ENCODE results near the gene FOXL3. TPM values are rescaled to one million over a fixed set of nuclear protein-coding genes. Genes with fewer than 3 reads are reported as not detected.

Gene FOXL3
- total RNA-seq, 1 donor from 2014 or later: not detected

GRCh38 chr7:338295-339061 lies 48.5 kb downstream of the FOXL3 start:
- DNase-seq (ENCODE audit: low spot score): no peak

GRCh38 chr7:339062-339342 lies 49.0 kb downstream of the FOXL3 start:
- no peak for DNase-seq (ENCODE audit: low spot score)

GRCh38 chr7:339696-340095 lies 49.7 kb downstream of the FOXL3 start:
- DNase-seq (ENCODE audit: low spot score): no peak

GRCh38 chr7:340200-340937 lies 50.4 kb downstream of the FOXL3 start:
- no peak for DNase-seq (ENCODE audit: low spot score)

Other genes with a start within 250 kb of the FOXL3 start
- gene FAM20C, start 97.6 kb upstream of the FOXL3 start, total RNA-seq (ENCODE audit: insufficient read depth, low replicate concordance): 23.4 TPM
- gene PDGFA, start 229.7 kb downstream of the FOXL3 start, total RNA-seq (ENCODE audit: insufficient read depth, low replicate concordance): 120 TPM